HFFc6 (cell line): ENCODE measurements around the gene ZNF574. TPM values are rescaled to one million over a fixed set of nuclear protein-coding genes. Genes with fewer than 3 reads are reported as not detected.

Experiments used
- DNase-seq: peaks from one replicate; pipeline ENCODE4 v3.0.0-alpha.2; 2018
- H3K27ac Mint-ChIP-seq: 2 replicates; pipeline ENCODE4 v1.8.0; 2020; ENCODE audit warnings: mild to moderate bottlenecking, mixed read lengths
- H3K27me3 Mint-ChIP-seq: 2 replicates; pipeline ENCODE4 v1.8.0; 2021; ENCODE audit warnings: mild to moderate bottlenecking, moderate library complexity, mixed read lengths; ENCODE audit not compliant: insufficient read depth
- H3K36me3 Mint-ChIP-seq: 2 replicates; pipeline ENCODE4 v1.8.0; 2021; ENCODE audit warnings: low read depth, mixed read lengths
- H3K4me1 Mint-ChIP-seq: 2 replicates; pipeline ENCODE4 v1.8.0; 2020; ENCODE audit warnings: low read depth, mixed read lengths
- H3K4me3 Mint-ChIP-seq: 2 replicates; pipeline ENCODE4 v1.8.0; 2020; ENCODE audit warnings: mild to moderate bottlenecking, moderate library complexity, mixed read lengths
- H3K9me3 Mint-ChIP-seq: 2 replicates; pipeline ENCODE4 v1.8.0; 2020; ENCODE audit warnings: mild to moderate bottlenecking, mixed read lengths
- CTCF ChIP-seq: fragments of 200-600 bp; sonication (generic); IDR thresholded peaks from 2 replicates; pipeline ENCODE4 v1.5.0; 2021; ENCODE audit warnings: antibody characterized with exemption, mild to moderate bottlenecking
- total RNA-seq, 6 experiments: library from RNA; stranded (reverse); fragmentation: NEBNext Ultra II Directional; extraction: Animal tissue kit (Norgen Biotek cat#: 25700); gene quantifications; 2 replicates in 1 of 6; 3 replicates in 5 of 6; pipeline ENCODE4 v1.2.3, GENCODE V29; 2021

Gene ZNF574
- total RNA-seq, 6 experiments from 2014 or later = 14.0 to 16.5 (median 15.1) TPM

- peaks cover 68% of the 10 kb centered on the region for H3K4me1 Mint-ChIP-seq
- peaks cover 4% of the 10 kb centered on the region for H3K27me3 Mint-ChIP-seq
- H3K27ac Mint-ChIP-seq = peak overlapping the region; percentile 96
Measured at GRCh38 chr19:42110658-42111057, 34.7 kb downstream of the ZNF574 start.

GRCh38 chr19:42111384-42111783 lies 35.4 kb downstream of the ZNF574 start:
- Mint-ChIP-seq H3K36me3 (peaks cover 21% of the 10 kb centered on the region), H3K4me3 (peak overlapping the region; percentile 29), H3K27ac (peak overlapping the region; percentile 96), H3K9me3 (no peaks in the 10 kb centered on the region), H3K27me3 (peaks cover 4% of the 10 kb centered on the region), H3K4me1 (peaks cover 72% of the 10 kb centered on the region)
- no peak for TF ChIP-seq CTCF
- DNase-seq = peak; percentile 73

More at GRCh38 chr19:42110658-42111057, 34.7 kb downstream of the ZNF574 start:
- no peak for DNase-seq
- Mint-ChIP-seq H3K4me3 (no peak overlapping the region), H3K9me3 (no peaks in the 10 kb centered on the region), H3K36me3 (peaks cover 13% of the 10 kb centered on the region)
- TF ChIP-seq CTCF = no peak

GRCh38 chr19:42111811-42112210 lies 35.8 kb downstream of the ZNF574 start:
- peak; percentile 25 for DNase-seq
- no peak; the same call in 1 of the 2 replicates for TF ChIP-seq CTCF
- H3K27ac Mint-ChIP-seq = peak overlapping the region; percentile 96

GRCh38 chr19:42113641-42114348 lies 37.8 kb downstream of the ZNF574 start:
- peak overlapping the region; percentile 83 for H3K4me3 Mint-ChIP-seq
- peak; percentile 68 for TF ChIP-seq CTCF
- H3K9me3 Mint-ChIP-seq = no peaks in the 10 kb centered on the region
- peaks cover 4% of the 10 kb centered on the region; the same call in 1 of the 2 replicates for H3K27me3 Mint-ChIP-seq
- peaks cover 25% of the 10 kb centered on the region for H3K36me3 Mint-ChIP-seq
- peaks cover 70% of the 10 kb centered on the region for H3K4me1 Mint-ChIP-seq
- H3K27ac Mint-ChIP-seq = peak overlapping the region; percentile 96
- DNase-seq = peak; percentile 98

More at GRCh38 chr19:42111811-42112210, 35.8 kb downstream of the ZNF574 start:
- peak overlapping the region; percentile 29; the same call in 1 of the 2 replicates for H3K4me3 Mint-ChIP-seq
- no peaks in the 10 kb centered on the region for H3K9me3 Mint-ChIP-seq
- H3K36me3 Mint-ChIP-seq = peaks cover 21% of the 10 kb centered on the region
- H3K27me3 Mint-ChIP-seq = peaks cover 4% of the 10 kb centered on the region
- peaks cover 72% of the 10 kb centered on the region for H3K4me1 Mint-ChIP-seq

GRCh38 chr19:42114412-42114811 lies 38.4 kb downstream of the ZNF574 start:
- DNase-seq = no peak
- H3K4me1 Mint-ChIP-seq = peaks cover 68% of the 10 kb centered on the region
- H3K27me3 Mint-ChIP-seq = peaks cover 4% of the 10 kb centered on the region; the same call in 1 of the 2 replicates
- H3K9me3 Mint-ChIP-seq = no peaks in the 10 kb centered on the region
- peak overlapping the region; percentile 83 for H3K4me3 Mint-ChIP-seq
- no peak for TF ChIP-seq CTCF
- peaks cover 29% of the 10 kb centered on the region for H3K36me3 Mint-ChIP-seq
- peak overlapping the region; percentile 96 for H3K27ac Mint-ChIP-seq
